Measurements from ENCODE around the gene IREB2.

DNA sequence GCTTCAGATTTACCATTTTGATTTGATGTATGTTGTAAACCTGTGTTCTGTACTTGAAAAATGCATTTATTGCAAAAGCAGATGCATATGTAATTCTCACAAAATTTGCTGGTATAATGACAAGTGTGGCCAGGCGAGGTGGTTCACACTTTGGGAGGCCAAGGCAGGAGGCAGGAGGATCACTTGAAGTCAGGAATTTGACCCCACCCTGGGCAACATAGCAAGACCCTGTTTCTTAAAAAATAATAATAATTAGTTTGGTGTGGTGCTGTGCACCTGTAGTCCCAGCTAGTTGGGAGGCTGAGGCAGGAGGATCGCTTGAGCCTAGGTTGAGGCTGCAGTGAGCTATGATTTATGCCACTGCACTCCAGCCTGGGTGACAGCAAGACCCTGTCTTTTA, 64.6 kb downstream of the IREB2 start:
- TF ChIP-seq, protein P1, sequence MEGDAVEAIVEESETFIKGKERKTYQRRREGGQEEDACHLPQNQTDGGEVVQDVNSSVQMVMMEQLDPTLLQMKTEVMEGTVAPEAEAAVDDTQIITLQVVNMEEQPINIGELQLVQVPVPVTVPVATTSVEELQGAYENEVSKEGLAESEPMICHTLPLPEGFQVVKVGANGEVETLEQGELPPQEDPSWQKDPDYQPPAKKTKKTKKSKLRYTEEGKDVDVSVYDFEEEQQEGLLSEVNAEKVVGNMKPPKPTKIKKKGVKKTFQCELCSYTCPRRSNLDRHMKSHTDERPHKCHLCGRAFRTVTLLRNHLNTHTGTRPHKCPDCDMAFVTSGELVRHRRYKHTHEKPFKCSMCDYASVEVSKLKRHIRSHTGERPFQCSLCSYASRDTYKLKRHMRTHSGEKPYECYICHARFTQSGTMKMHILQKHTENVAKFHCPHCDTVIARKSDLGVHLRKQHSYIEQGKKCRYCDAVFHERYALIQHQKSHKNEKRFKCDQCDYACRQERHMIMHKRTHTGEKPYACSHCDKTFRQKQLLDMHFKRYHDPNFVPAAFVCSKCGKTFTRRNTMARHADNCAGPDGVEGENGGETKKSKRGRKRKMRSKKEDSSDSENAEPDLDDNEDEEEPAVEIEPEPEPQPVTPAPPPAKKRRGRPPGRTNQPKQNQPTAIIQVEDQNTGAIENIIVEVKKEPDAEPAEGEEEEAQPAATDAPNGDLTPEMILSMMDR (IDR thresholded peaks at IDR 0.05; ENCODE audit: insufficient read depth, low read length, poor library complexity, severe bottlenecking): no peak
- no peak for TF ChIP-seq EZH2phosphoT487 (conservative IDR thresholded peaks at IDR 0.05; ENCODE audit: low read length)

Data from SU-DHL-6 (cell line).